Measurements from ENCODE around the gene METTL17.

The METTL17 gene

GRCh38 chr14:21020977-21021545, 31.3 kb downstream of the METTL17 start:
- H4K20me1 ChIP-seq (ENCODE audit: insufficient read depth): no peaks in the 10 kb centered on the region
- no peaks in the 10 kb centered on the region for H3K27me3 ChIP-seq (ENCODE audit: insufficient read depth, low read depth)
- TF ChIP-seq CTCF (conservative IDR thresholded peaks at IDR 0.05; ENCODE audit: low read depth, low read length): no peak
- H3K4me2 ChIP-seq: no peak overlapping the region
- H3K36me3 ChIP-seq (ENCODE audit: insufficient read depth): no peaks in the 10 kb centered on the region
- H3K27ac ChIP-seq: no peak overlapping the region
- H3K4me3 ChIP-seq (IDR thresholded peaks at IDR 0.05; ENCODE audit: insufficient read depth, low read depth, low read length): no peak overlapping the region
- H3K4me1 ChIP-seq (ENCODE audit: low read depth, poor library complexity, severe bottlenecking): no peaks in the 10 kb centered on the region
- no peak overlapping the region for H2AFZ ChIP-seq (ENCODE audit: low read depth)
- no peaks in the 10 kb centered on the region for H3K79me2 ChIP-seq (ENCODE audit: insufficient read depth, low read depth)
- H3K9ac ChIP-seq: no peak overlapping the region

- Histone ChIP-seq H3K4me2 (no peak overlapping the region), H3K9ac (no peak overlapping the region), H3K27ac (no peak overlapping the region), H3K4me3 (IDR thresholded peaks at IDR 0.05; ENCODE audit: insufficient read depth, low read depth, low read length) (no peak overlapping the region), H4K20me1 (ENCODE audit: insufficient read depth) (no peaks in the 10 kb centered on the region), H3K27me3 (ENCODE audit: insufficient read depth, low read depth) (no peaks in the 10 kb centered on the region), H2AFZ (ENCODE audit: low read depth) (no peak overlapping the region), H3K36me3 (ENCODE audit: insufficient read depth) (no peaks in the 10 kb centered on the region), H3K4me1 (ENCODE audit: low read depth, poor library complexity, severe bottlenecking) (no peaks in the 10 kb centered on the region), H3K79me2 (ENCODE audit: insufficient read depth, low read depth) (no peaks in the 10 kb centered on the region)
- TF ChIP-seq CTCF (conservative IDR thresholded peaks at IDR 0.05; ENCODE audit: low read depth, low read length): no peak
Observed at GRCh38 chr14:21022686-21023085, 32.9 kb downstream of the METTL17 start.

GRCh38 chr14:21023174-21023573, 33.4 kb downstream of the METTL17 start:
- no peak overlapping the region for H3K9ac ChIP-seq
- no peak for TF ChIP-seq CTCF (conservative IDR thresholded peaks at IDR 0.05; ENCODE audit: low read depth, low read length)
- no peak overlapping the region for H3K4me3 ChIP-seq (IDR thresholded peaks at IDR 0.05; ENCODE audit: insufficient read depth, low read depth, low read length)
- H3K4me2 ChIP-seq: no peak overlapping the region
- no peaks in the 10 kb centered on the region for H3K27me3 ChIP-seq (ENCODE audit: insufficient read depth, low read depth)
- no peaks in the 10 kb centered on the region for H3K36me3 ChIP-seq (ENCODE audit: insufficient read depth)
- H3K4me1 ChIP-seq (ENCODE audit: low read depth, poor library complexity, severe bottlenecking): no peaks in the 10 kb centered on the region
- H3K79me2 ChIP-seq (ENCODE audit: insufficient read depth, low read depth): no peaks in the 10 kb centered on the region
- no peak overlapping the region for H3K27ac ChIP-seq
- no peaks in the 10 kb centered on the region for H4K20me1 ChIP-seq (ENCODE audit: insufficient read depth)
- H2AFZ ChIP-seq (ENCODE audit: low read depth): no peak overlapping the region

- no peak overlapping the region for H3K4me3 ChIP-seq (IDR thresholded peaks at IDR 0.05; ENCODE audit: insufficient read depth, low read depth, low read length)
- H3K79me2 ChIP-seq (ENCODE audit: insufficient read depth, low read depth): no peaks in the 10 kb centered on the region
- peak overlapping the region; percentile 69 for H2AFZ ChIP-seq (ENCODE audit: low read depth)
- no peaks in the 10 kb centered on the region for H3K4me1 ChIP-seq (ENCODE audit: low read depth, poor library complexity, severe bottlenecking)
- no peak overlapping the region for H3K27ac ChIP-seq
- H3K36me3 ChIP-seq (ENCODE audit: insufficient read depth): no peaks in the 10 kb centered on the region
- H3K9ac ChIP-seq: peak overlapping the region; percentile 64; the same call in 1 of the 2 replicates
- no peaks in the 10 kb centered on the region for H4K20me1 ChIP-seq (ENCODE audit: insufficient read depth)
- TF ChIP-seq CTCF (conservative IDR thresholded peaks at IDR 0.05; ENCODE audit: low read depth, low read length): no peak
- H3K27me3 ChIP-seq (ENCODE audit: insufficient read depth, low read depth): no peaks in the 10 kb centered on the region
- H3K4me2 ChIP-seq: peak overlapping the region; percentile 54
Observed at GRCh38 chr14:21023817-21024584, 34.2 kb downstream of the METTL17 start.
